ENCODE results near the gene KCNJ6. TPM values are rescaled to one million over a fixed set of nuclear protein-coding genes. Genes with fewer than 3 reads are reported as not detected.
A peak's percentile ranks its signal among the peaks of the same experiment; 100 is the strongest.

KCNJ6 gene
- total RNA-seq, 1 experiment from 2014 or later = not detected

- no peak for TF ChIP-seq REST (IDR thresholded peaks at IDR 0.05; ENCODE audit: low read depth)
Observed at GRCh38 chr21:37566790-37567615, 349.3 kb downstream of the KCNJ6 start (continued).

- DNase-seq (ENCODE audit: low read depth, low spot score) (no peak), ATAC-seq (no peak)
- Histone ChIP-seq H3K79me2 (ENCODE audit: insufficient read depth, low read length) (no peaks in the 10 kb centered on the region), H3K36me3 (ENCODE audit: control insufficient read depth in 1 of 2, insufficient read depth in 2 of 2, low read length in 2 of 2) (no peaks in the 10 kb centered on the region), H3K9me2 (ENCODE audit: insufficient read depth) (no peaks in the 10 kb centered on the region), H3K4me3 (replicated peaks in 1 of 2; ENCODE audit: low read depth in 1 of 2, low read length in 2 of 2) (no peak overlapping the region), H3K4me2 (ENCODE audit: low read length) (peak overlapping the region; percentile 100), H3K4me1 (ENCODE audit: control insufficient read depth in 1 of 2, insufficient read depth in 2 of 2, low read length in 2 of 2) (peaks cover 16 to 29% of the 10 kb centered on the region in 2 experiments), H3K27me3 (ENCODE audit: insufficient read depth, low read length) (no peaks in the 10 kb centered on the region), H3K9ac (ENCODE audit: low read length) (no peak overlapping the region), H3K9me3 (ENCODE audit: control insufficient read depth in 1 of 2, insufficient read depth in 1 of 2, low read depth in 1 of 2, low read length in 2 of 2) (peaks cover 0 to 5% of the 10 kb centered on the region in 2 experiments; a peak in 1 of 4 replicates), H2AFZ (ENCODE audit: low read depth, low read length, poor library complexity, severe bottlenecking) (no peak overlapping the region), H3K27ac (ENCODE audit: low read depth, low read length) (no peak overlapping the region; the same call in 1 of the 2 replicates), H4K20me1 (ENCODE audit: insufficient read depth) (no peaks in the 10 kb centered on the region)
- ChIA-PET POLR2A (no interaction called here), CTCF (no interaction called here), RAD21 (ENCODE audit: low non-redundant PET in 1 of 2, low total read pairs in 2 of 2, uncharacterized antibody in 2 of 2, unreplicated experiment in 2 of 2) (no interaction called here)
- TF ChIP-seq POLR2AphosphoS5 (IDR thresholded peaks at IDR 0.05; ENCODE audit: low read depth, low read length) (no peak), ZFX (IDR thresholded peaks at IDR 0.05) (no peak), SRF (IDR thresholded peaks at IDR 0.05; ENCODE audit: low read depth) (no peak), CTCF (IDR thresholded peaks at IDR 0.05 in 2 of 3, conservative IDR thresholded peaks at IDR 0.05 in 1 of 3; ENCODE audit: borderline replicate concordance in 1 of 3, insufficient read depth in 1 of 3, low read depth in 2 of 3, low read length in 2 of 3) (no peak), ZNF274 (IDR thresholded peaks at IDR 0.05; ENCODE audit: low read depth, low read length) (no peak)
- intact Hi-C loops (cut with micrococcal nuclease) = no loop called here
- no TSS peak for BruUV-seq (replicated peaks)
Observed at GRCh38 chr21:37565530-37566223, 350.6 kb downstream of the KCNJ6 start.

Data from HCT116 (cell line).